SK-N-SH (cell line): ENCODE results near the gene BRCA1. TPM values are rescaled to one million over a fixed set of nuclear protein-coding genes. Genes with fewer than 3 reads are reported as not detected.
A peak's percentile ranks its signal among the peaks of the same experiment; 100 is the strongest.

Experiments
- CTCF ChIA-PET: fragments of 300-600, 350-600 bp; formaldehyde crosslinking; extraction: SDS; loops from one replicate; lab custom pipeline; 2021; lab: Yijun Ruan, JAX
- POLR2A ChIA-PET: fragments of 350-600 bp; sonication (Branson Sonifier 250); formaldehyde crosslinking; extraction: SDS; loops from one replicate; lab custom pipeline; 2020; ENCODE audit warnings: antibody characterized with exemption, inconsistent platforms; lab: Yijun Ruan, JAX
- DNase-seq: peaks from one replicate; pipeline ENCODE4 v3.0.0; 2012
- H2AFZ ChIP-seq: fragments of 200-600 bp; sonication (generic); 2 replicates; pipeline ENCODE4 v1.8.1; 2016; ENCODE audit warnings: antibody characterized with exemption, mild to moderate bottlenecking, low read depth
- H3F3A ChIP-seq: fragments of 200-600 bp; sonication (generic); replicated peaks from 2 replicates; pipeline ENCODE3; 2016; ENCODE audit warnings: antibody characterized with exemption, mild to moderate bottlenecking; ENCODE audit not compliant: insufficient read depth
- H3K27ac ChIP-seq, 2 experiments: fragments of 200-500 bp in 1 of 2; fragments of 200-600 bp in 1 of 2; sonication (Bioruptor generic) in 1 of 2; sonication (generic), shearing (Covaris generic) in 1 of 2; 2 replicates each; pipeline versions ENCODE4 v1.5.1 to v1.6.1; 2014 to 2016; ENCODE audit warnings: low read depth in 2 of 2, inconsistent platforms in 1 of 2, low read length in 1 of 2, mild to moderate bottlenecking in 1 of 2, mixed read lengths in 1 of 2
- H3K27me3 ChIP-seq: fragments of 200-600 bp; sonication (generic), shearing (Covaris generic); 2 replicates; pipeline ENCODE4 v1.6.1; 2016; ENCODE audit warnings: mixed run types; ENCODE audit not compliant: insufficient read depth
- H3K36me3 ChIP-seq, 2 experiments: fragments of 200-500 bp in 1 of 2; fragments of 200-600 bp in 1 of 2; sonication (Bioruptor generic) in 1 of 2; sonication (generic) in 1 of 2; replicated peaks in 1 of 2; 2 replicates each; pipeline versions ENCODE3 to v1.5.1; 2014 to 2016; ENCODE audit warnings: low read length in 1 of 2, mild to moderate bottlenecking in 1 of 2; ENCODE audit not compliant: insufficient read depth in 2 of 2, control insufficient read depth in 1 of 2
- H3K4me1 ChIP-seq, 2 experiments: fragments of 200-500 bp in 1 of 2; fragments of 200-600 bp in 1 of 2; sonication (Bioruptor generic) in 1 of 2; sonication (generic), shearing (Covaris generic) in 1 of 2; 2 replicates each; pipeline versions ENCODE4 v1.5.1 to v1.6.1; 2014 to 2016; ENCODE audit warnings: low read depth in 1 of 2, low read length in 1 of 2, mixed run types in 1 of 2; ENCODE audit not compliant: insufficient read depth in 2 of 2, control insufficient read depth in 1 of 2
- H3K4me2 ChIP-seq: fragments of 200-600 bp; sonication (generic), shearing (Covaris generic); 2 replicates; pipeline ENCODE4 v1.6.1; 2017; ENCODE audit warnings: mixed run types
- H3K4me3 ChIP-seq, 2 experiments: fragments of 200-500 bp in 1 of 2; fragments of 200-600 bp in 1 of 2; sonication (Bioruptor generic) in 1 of 2; sonication (generic), shearing (Covaris generic) in 1 of 2; 2 replicates each; pipeline versions ENCODE4 v1.5.1 to v1.8.1; 2014 to 2016; ENCODE audit warnings: low read depth in 2 of 2, inconsistent platforms in 1 of 2, low read length in 1 of 2, mild to moderate bottlenecking in 1 of 2, mixed read lengths in 1 of 2, moderate library complexity in 1 of 2
- H3K79me2 ChIP-seq: fragments of 200-600 bp; sonication (generic); 2 replicates; pipeline ENCODE4 v1.8.1; 2017; ENCODE audit warnings: mild to moderate bottlenecking; ENCODE audit not compliant: insufficient read depth
- H3K9ac ChIP-seq: fragments of 200-600 bp; sonication (generic); 2 replicates; pipeline ENCODE4 v1.6.1; 2017; ENCODE audit warnings: mixed run types
- H3K9me2 ChIP-seq: fragments of 200-600 bp; sonication (generic); 2 replicates; pipeline ENCODE4 v1.6.1; 2017; ENCODE audit warnings: mixed run types
- H3K9me3 ChIP-seq: fragments of 200-600 bp; sonication (generic); 2 replicates; pipeline ENCODE4 v1.6.1; 2017; ENCODE audit warnings: mixed run types, mild to moderate bottlenecking, moderate library complexity
- H4K20me1 ChIP-seq: fragments of 200-600 bp; sonication (generic); 2 replicates; pipeline ENCODE4 v1.6.1; 2017; ENCODE audit warnings: mild to moderate bottlenecking, mixed run types; ENCODE audit not compliant: insufficient read depth
- CTCF ChIP-seq: fragments of 200-600 bp; sonication (generic); IDR thresholded peaks from 2 replicates; pipeline ENCODE4 v1.6.1; 2017; ENCODE audit warnings: antibody characterized with exemption, mild to moderate bottlenecking, moderate library complexity
- ELF1 ChIP-seq: IDR thresholded peaks from 2 replicates; pipeline ENCODE4 v1.4.0; 2012
- EP300 ChIP-seq, 2 experiments: IDR thresholded peaks; 2 replicates each; pipeline versions ENCODE4 v1.4.0 to v1.6.1; 2012; ENCODE audit warnings: borderline replicate concordance in 1 of 2, low read depth in 1 of 2, low read length in 1 of 2
- FOSL2 ChIP-seq: IDR thresholded peaks from 2 replicates; pipeline ENCODE4 v1.4.0; 2012; ENCODE audit warnings: low read depth, mild to moderate bottlenecking, moderate library complexity, borderline replicate concordance
- FOXM1 ChIP-seq: IDR thresholded peaks from 2 replicates; pipeline ENCODE4 v1.4.0; 2012; ENCODE audit warnings: low read depth, mild to moderate bottlenecking
- GABPA ChIP-seq: IDR thresholded peaks from 2 replicates; pipeline ENCODE4 v1.4.0; 2012; ENCODE audit warnings: low read depth, mild to moderate bottlenecking
- IRF3 ChIP-seq: fragments of 150-350 bp; IDR thresholded peaks from 2 replicates; pipeline ENCODE4 v1.6.1; 2016; ENCODE audit warnings: mild to moderate bottlenecking, low read depth, low read length
- JUND ChIP-seq: IDR thresholded peaks from 2 replicates; pipeline ENCODE4 v1.4.0; 2012
- MAX ChIP-seq: IDR thresholded peaks from 2 replicates; pipeline ENCODE4 v1.4.0; 2012; ENCODE audit warnings: low read depth
- MEF2A ChIP-seq: IDR thresholded peaks from 2 replicates; pipeline ENCODE4 v1.4.0; 2012; ENCODE audit warnings: low read depth, borderline replicate concordance
- MXI1 ChIP-seq: IDR thresholded peaks from 2 replicates; pipeline ENCODE4 v1.6.1; 2012; ENCODE audit warnings: mild to moderate bottlenecking, low read depth, low read length, improper control_type of control experiment
- NFIC ChIP-seq: IDR thresholded peaks from 2 replicates; pipeline ENCODE4 v1.4.0; 2012; ENCODE audit warnings: borderline replicate concordance
- NRF1 ChIP-seq: IDR thresholded peaks from 2 replicates; pipeline ENCODE4 v1.6.1; 2012; ENCODE audit warnings: low read depth, mild to moderate bottlenecking, low read length
- PBX3 ChIP-seq: IDR thresholded peaks from 2 replicates; pipeline ENCODE4; 2012
- POLR2AphosphoS5 ChIP-seq: IDR thresholded peaks from 2 replicates; pipeline ENCODE4 v1.6.1; 2012; ENCODE audit warnings: low read depth, low read length
- RAD21 ChIP-seq: IDR thresholded peaks from 2 replicates; pipeline ENCODE4 v1.6.1; 2012; ENCODE audit warnings: mild to moderate bottlenecking, low read length
- RCOR1 ChIP-seq: fragments of 150-350 bp; IDR thresholded peaks from 2 replicates; pipeline ENCODE4 v1.6.1; 2017; ENCODE audit warnings: antibody characterized with exemption, low read length
- RFX5 ChIP-seq: IDR thresholded peaks from 2 replicates; pipeline ENCODE4 v1.6.1; 2012; ENCODE audit warnings: mild to moderate bottlenecking, improper control_type of control experiment, low read length
- RXRA ChIP-seq: IDR thresholded peaks from 2 replicates; pipeline ENCODE4 v1.4.0; 2012; ENCODE audit warnings: low read depth, mild to moderate bottlenecking, borderline replicate concordance
- SIN3A ChIP-seq: IDR thresholded peaks from 2 replicates; pipeline ENCODE4 v1.6.1; 2012; ENCODE audit warnings: low read depth, mild to moderate bottlenecking, low read length, moderate library complexity, borderline replicate concordance
- SMC3 ChIP-seq: IDR thresholded peaks from 2 replicates; pipeline ENCODE4 v1.6.1; 2012; ENCODE audit warnings: low read depth, low read length, improper control_type of control experiment
- TCF12 ChIP-seq: IDR thresholded peaks from 2 replicates; pipeline ENCODE4 v1.4.0; 2012
- TEAD4 ChIP-seq: IDR thresholded peaks from 2 replicates; pipeline ENCODE4 v1.4.0; 2012; ENCODE audit warnings: mild to moderate bottlenecking, borderline replicate concordance; ENCODE audit not compliant: insufficient read depth
- USF1 ChIP-seq: IDR thresholded peaks from 2 replicates; pipeline ENCODE4 v1.4.0; 2012; ENCODE audit warnings: low read depth, borderline replicate concordance
- YY1 ChIP-seq: IDR thresholded peaks from 2 replicates; pipeline ENCODE4 v1.4.0; 2012; ENCODE audit warnings: low read depth, mild to moderate bottlenecking
- WGBS: methylation state at CpG from one replicate; pipeline ENCODE4 v1.1.6; 2017; ENCODE audit warnings: low lambda C conversion rate; 5-methylcytosine and 5-hydroxymethylcytosine counted together
- polyA plus RNA-seq, 3 experiments: library from polyadenylated mRNA; depleted of rRNA; stranded (reverse); fragments of >200 nt; gene quantifications; 2 replicates each; pipeline ENCODE4 v1.2.3, GENCODE V29; 2012
- TF ChIP-seq, protein P1 (sequence below): fragments of 150-350 bp; IDR thresholded peaks from 2 replicates; pipeline ENCODE4 v1.6.1; 2017; ENCODE audit warnings: antibody characterized with exemption, low read length, low read depth, borderline replicate concordance

The BRCA1 gene
- polyA plus RNA-seq, 1 of the 3 experiments (the other 2 are of a cell fraction): 11.2 TPM

- Histone ChIP-seq H3F3A (peaks cover 40% of the 10 kb centered on the region), H2AFZ (peak within 1 kb of the TSS; percentile 83), H3K79me2 (peaks cover 68% of the 10 kb centered on the region), H3K9ac (peak within 1 kb of the TSS; percentile 89), H3K9me3 (no peaks in the 10 kb centered on the region), H3K4me3 (peak within 1 kb of the TSS; percentile 78 to 89), H3K36me3 (peaks cover 4 to 6% of the 10 kb centered on the region in 2 experiments), H3K4me2 (peak within 1 kb of the TSS; percentile 90), H3K27me3 (no peaks in the 10 kb centered on the region), H4K20me1 (no peaks in the 10 kb centered on the region), H3K9me2 (no peaks in the 10 kb centered on the region), H3K4me1 (peaks cover 0 to 4% of the 10 kb centered on the region in 2 experiments; a peak in 2 of 4 replicates), H3K27ac (peak within 1 kb of the TSS; percentile 96 to 97)
- DNase-seq: peak; percentile 90
- under 1% methylated on average over 32 of the region's 41 CpGs for WGBS
- ChIA-PET POLR2A (interaction anchor here (0.6 to 2.2 kb wide), 4 partner anchors 145 to 287 kb away, joined by 3 to 16 read pairs (median 8); partner anchors contain the start of gene RND2), CTCF (interaction anchor here (1.1 to 1.6 kb wide), 3 partner anchors 147 to 347 kb away, joined by 3 to 9 read pairs (median 3); partner anchors contain the start of genes BECN1 and RPL27)
- 0 out of 2 replicates have a peak, but pooled peaks have one; percentile 42 for TF ChIP-seq RFX5
- TF ChIP-seq MEF2A: no peak
- no peak for TF ChIP-seq JUND
- TF ChIP-seq USF1: no peak
- TF ChIP-seq RAD21: no peak
- peak; percentile 38; the same call in 1 of the 2 replicates for TF ChIP-seq GABPA
- no peak for TF ChIP-seq FOXM1
- TF ChIP-seq RXRA: no peak
- TF ChIP-seq EP300 (IDR thresholded peaks at IDR 0.05; ENCODE audit: borderline replicate concordance in 1 of 2, low read depth in 1 of 2, low read length in 1 of 2): no peak
- TF ChIP-seq FOSL2: no peak
- peak; percentile 51; the same call in 1 of the 2 replicates for TF ChIP-seq MXI1
- peak; percentile 35 for TF ChIP-seq NRF1
- TF ChIP-seq RCOR1: no peak; the same call in 1 of the 2 replicates
- peak; percentile 87 for TF ChIP-seq YY1
- TF ChIP-seq MAX: no peak; the same call in 1 of the 2 replicates
- peak; percentile 77 for TF ChIP-seq POLR2AphosphoS5
- TF ChIP-seq, protein P1, sequence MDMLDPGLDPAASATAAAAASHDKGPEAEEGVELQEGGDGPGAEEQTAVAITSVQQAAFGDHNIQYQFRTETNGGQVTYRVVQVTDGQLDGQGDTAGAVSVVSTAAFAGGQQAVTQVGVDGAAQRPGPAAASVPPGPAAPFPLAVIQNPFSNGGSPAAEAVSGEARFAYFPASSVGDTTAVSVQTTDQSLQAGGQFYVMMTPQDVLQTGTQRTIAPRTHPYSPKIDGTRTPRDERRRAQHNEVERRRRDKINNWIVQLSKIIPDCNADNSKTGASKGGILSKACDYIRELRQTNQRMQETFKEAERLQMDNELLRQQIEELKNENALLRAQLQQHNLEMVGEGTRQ: no peak
- TF ChIP-seq NFIC: no peak
- no peak; the same call in 1 of the 2 replicates for TF ChIP-seq CTCF
- TF ChIP-seq TEAD4: no peak
- TF ChIP-seq IRF3: peak; percentile 61; the same call in 1 of the 2 replicates
- no peak for TF ChIP-seq TCF12
- peak; percentile 99 for TF ChIP-seq PBX3
- TF ChIP-seq ELF1: no peak
- no peak for TF ChIP-seq SMC3
- TF ChIP-seq SIN3A: peak; percentile 33; the same call in 1 of the 2 replicates
Observed at GRCh38 chr17:43170766-43171585, 45.8 kb upstream of the BRCA1 start, which contains the start of gene NBR1. Gene NBR1, plus strand, starts transcription at chr17:43171214. Its CDS starts 4,586 bp downstream, at chr17:43175800.
